ENCODE measurements around the gene PTTG1IP2.

- TF ChIP-seq CTCF (IDR thresholded peaks at IDR 0.05) (no peak), POLR2A (IDR thresholded peaks at IDR 0.05) (no peak)
Observed at GRCh38 chr7:90474284-90475210, 5.1 kb downstream of the PTTG1IP2 start.

Measured in right lobe of liver (tissue), 4 donors.